Dermis microvascular lymphatic vessel endothelial cell (primary cell): ENCODE data around the gene ALS2CL. TPM values are rescaled to one million over a fixed set of nuclear protein-coding genes. Genes with fewer than 3 reads are reported as not detected.

Source experiments
- DNase-seq, 2 donors: peaks; one replicate each; pipeline versions ENCODE4 v3.0.0 to v3.0.0-alpha.2; 2010; ENCODE audit warnings: low read depth in 2 of 2
- total RNA-seq: library from RNA; depleted of rRNA; stranded (reverse); fragments of >200 nt; gene quantifications from 2 replicates; pipeline ENCODE4 v1.2.1, GENCODE V29; 2014

Gene ALS2CL
- total RNA-seq, 1 donor from 2014 or later: 5.4 TPM

DNA sequence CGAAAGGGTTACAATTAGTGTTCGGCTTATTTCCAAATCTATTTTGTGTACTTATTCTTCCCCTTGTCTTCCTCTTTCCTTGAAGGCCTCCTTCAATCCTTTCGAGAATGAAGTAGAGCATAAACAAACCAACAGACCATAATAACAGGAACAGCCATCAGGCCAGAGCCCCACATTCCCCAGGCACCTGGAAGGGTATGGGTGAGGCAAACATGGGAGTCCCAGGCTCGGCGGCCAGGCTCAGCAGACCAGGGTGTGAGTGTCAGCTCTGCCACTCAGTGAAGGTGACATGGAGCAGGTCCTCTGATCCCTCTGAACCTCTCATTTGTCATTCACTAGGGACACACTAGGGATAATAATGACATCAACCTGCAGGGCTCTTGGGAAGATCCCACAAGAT, 13.8 kb downstream of the ALS2CL start:
- no peak for DNase-seq

DNA sequence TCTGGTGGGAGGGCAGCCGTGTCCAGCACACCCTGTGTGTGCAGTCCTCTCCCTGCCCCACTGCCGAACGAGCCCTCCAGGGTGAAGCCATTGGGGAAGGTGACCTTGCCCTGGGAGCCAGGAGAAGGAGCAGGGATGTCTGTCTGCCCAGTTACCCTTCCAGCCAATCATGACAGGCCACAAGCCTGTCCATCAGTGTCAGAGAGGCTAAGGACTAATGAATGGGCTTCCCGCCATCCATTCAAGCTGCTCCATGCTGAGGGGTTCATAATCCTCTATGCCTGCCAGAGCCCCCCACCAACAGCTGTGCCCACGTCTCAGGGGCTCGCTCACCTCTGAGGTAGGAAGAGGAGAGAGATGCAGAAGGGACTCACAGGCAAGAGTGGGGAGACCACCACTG, 15.2 kb downstream of the ALS2CL start:
- DNase-seq: no peak

DNA sequence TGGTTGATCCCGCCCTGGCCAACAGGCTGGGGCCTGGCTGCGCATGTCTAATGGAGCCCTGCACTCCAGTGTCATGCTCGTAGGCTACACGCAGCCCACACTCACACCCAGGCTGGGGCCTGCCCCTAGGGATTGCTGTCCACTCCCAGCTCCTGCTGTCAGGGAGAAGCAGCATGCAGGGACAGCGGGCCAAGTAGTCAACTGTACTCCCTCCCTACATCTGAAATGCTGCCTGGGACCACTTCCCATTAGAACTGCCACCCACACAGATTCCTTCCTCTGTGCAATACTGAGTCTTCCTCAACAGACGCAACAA, 16.1 kb downstream of the ALS2CL start:
- DNase-seq: no peak

DNA sequence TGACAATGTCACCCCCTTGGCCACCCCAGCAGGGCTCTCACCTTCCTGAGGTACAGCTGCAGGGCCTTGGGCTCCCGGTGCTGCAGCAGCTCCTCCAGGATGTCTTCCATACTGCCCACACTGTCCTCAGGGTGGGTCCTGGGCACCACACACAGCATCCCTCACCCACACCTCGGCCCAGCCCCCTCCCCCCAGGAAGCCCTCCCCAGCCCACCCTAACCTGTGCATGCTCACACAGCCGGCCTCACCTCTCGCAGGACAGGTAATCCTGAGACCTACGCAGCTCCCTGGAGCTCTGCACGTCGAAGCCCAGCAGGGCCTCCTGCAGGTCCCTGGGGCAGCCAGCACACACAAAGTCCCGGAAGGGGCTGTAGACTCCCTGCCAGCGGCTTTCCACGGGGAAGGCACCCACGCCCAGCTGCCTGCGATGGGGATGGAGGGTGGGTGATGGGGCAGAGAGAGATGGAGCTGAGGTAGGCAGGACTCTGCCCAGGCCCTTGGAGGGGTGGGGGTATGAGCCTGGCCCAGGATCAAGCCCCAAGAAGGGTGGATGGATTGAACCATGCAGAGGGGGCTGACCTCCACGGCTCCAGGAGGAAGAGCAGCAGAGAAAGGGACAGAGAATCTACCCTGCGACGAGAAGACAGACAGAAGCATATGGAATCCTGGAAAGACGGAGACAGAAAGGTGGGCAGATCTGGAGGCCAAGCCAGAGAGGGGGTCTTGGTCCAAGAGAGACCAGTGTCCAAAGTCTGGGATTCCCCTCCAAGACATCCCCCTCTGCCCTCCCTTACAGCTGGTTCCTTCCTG, 16.7 kb downstream of the ALS2CL start:
- no peak for DNase-seq

DNA sequence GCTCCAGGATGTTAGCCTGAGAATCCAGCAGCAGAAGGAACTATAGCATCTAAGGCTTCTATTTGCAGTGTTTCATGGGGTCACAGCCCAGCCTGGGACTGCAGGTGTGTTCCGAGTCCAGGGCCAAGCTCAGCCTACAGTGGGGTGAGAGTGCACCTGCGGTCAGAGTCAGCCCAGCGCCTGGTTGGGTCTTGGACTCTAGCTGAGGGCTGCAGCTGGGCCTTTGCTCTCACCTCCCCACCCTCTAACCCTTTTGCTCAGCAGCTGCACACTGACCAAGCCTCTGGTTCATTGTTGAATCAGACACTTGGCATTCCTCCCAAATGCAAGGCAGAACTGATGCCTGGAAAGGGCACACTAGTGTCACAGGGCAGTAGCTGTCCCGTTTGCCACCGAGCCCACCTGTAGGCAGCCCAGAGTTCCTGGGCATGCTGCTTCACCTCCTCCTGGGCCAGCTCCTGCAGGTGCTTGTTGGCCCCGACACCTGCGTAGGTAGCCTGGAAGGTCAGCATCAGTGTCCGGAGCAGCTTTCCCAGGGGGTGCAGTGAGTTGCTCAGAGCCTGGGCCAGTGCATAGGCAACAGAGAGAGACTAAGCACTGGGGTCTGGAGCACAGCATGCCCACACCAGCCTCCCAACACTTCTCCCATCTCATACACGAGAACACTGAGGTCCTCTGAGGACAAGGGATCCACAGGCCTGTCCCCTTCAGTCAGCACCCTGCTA, 17.5 kb downstream of the ALS2CL start:
- DNase-seq: no peak

DNA sequence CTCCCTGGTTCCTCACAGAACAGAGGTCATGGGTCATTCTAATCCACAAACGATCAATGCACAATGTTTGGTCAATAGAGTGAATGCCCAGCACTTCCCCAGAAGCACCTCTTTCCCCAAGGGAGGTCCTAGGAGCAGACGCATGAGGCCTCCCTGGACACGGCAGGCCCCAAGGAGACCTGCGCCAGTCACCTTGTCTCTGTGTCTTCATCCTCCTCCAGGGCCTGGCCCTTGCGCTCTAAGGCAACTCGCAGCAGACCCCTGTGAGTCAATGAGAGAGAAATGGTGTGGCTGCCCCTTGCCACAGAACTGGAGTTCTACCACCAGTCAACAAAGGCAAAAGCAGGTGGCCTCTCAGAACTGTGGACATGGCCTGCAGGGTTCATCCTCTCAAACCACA, 18.1 kb downstream of the ALS2CL start:
- DNase-seq: no peak

DNA sequence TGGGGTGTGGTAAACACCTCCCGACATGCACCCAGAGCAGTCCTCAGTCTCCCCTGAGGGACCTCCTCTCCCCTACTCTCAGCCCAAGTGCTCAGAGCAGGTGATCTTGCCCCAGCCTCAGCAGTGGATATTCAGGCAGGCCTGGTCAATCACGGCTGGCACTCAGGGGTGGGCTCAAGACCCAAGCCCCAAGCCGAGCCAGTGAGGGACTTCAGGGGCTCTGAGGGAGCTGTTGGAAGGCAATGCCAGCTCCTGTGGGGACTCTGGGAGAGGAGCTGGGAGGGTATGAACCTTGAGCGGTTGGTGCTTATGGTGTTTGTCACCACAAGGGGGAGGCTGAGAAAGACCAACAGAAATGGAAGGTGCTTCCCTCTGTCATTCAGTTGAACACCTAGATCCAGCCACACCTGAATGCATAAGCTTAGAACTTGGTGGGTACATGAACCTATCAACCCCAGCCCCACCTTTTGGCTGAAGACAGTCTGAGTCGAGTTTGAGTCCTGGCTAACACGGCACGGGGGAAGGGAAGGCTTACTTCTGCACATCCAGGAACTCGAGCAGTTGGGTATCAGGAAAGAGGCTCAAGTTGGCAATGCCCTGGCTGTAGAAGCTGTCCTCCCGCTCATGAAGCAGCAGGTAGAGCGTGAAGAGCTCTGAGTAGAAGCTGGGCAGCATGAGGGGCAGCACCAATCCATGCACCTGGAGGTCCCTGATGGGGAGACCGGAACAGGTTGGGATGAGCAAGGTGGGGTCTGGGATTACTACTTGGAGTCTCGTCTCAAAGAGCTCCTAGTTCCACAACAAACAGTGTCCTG, 19.2 kb downstream of the ALS2CL start:
- no peak for DNase-seq

DNA sequence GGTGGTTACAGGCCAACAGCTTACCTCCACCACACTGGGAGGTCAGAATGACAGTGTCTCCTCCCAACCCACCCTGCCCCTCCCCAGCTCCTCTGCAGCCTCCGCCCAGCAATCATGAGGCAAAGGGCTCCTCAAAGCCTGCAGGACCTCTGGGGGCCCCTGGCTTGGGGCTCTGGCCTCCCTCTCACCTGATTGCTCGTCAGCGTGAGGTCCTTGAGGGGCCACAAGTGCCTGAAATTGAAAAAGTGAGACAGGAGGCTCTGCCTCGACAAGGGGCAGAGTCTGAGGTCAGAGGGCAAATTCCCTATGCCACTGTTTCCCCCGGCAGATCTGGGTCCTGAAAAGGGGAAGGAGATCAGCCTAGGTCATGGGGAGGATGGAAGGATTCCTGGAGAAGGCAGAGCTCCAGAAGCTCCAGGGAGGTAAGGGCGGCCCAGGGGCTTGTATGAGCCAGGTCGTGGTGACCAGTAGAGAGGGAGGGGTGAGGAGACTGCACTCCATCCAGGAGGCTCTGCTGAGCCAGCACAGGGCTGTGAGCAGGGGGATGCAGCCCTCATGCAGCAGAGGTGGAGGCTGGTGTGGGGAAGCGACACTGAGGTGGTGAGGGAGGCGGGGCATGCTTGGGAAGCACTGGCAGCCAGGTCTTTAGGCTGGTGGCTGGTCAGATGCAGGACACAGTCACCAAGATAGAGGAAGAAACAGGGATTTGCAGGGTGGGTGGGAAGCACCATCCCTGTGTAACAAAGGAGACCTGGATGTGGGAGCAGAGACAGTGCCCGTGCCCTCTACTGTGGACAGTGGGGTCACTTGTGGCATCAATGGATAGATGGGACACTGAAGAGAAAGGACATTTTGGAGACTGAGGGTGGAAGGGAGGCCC, 20.1 kb downstream of the ALS2CL start:
- no peak for DNase-seq

DNA sequence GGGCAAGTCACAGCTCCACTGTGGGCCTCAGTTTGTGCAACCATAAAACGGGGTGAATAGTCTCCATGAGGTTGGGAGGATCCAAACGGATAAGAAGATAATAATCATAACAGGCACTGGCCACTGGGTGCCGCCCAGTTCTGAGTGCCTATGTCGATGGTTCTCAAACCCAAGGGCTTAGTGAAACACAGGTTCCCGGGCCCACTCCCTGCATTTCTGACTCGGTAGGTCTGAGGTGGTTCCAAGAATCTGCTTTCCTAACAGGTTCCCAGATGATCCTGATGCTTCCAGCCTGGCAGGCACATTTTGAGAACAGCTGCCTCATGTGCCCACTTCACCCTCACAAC, 21.2 kb downstream of the ALS2CL start:
- no peak for DNase-seq

DNA sequence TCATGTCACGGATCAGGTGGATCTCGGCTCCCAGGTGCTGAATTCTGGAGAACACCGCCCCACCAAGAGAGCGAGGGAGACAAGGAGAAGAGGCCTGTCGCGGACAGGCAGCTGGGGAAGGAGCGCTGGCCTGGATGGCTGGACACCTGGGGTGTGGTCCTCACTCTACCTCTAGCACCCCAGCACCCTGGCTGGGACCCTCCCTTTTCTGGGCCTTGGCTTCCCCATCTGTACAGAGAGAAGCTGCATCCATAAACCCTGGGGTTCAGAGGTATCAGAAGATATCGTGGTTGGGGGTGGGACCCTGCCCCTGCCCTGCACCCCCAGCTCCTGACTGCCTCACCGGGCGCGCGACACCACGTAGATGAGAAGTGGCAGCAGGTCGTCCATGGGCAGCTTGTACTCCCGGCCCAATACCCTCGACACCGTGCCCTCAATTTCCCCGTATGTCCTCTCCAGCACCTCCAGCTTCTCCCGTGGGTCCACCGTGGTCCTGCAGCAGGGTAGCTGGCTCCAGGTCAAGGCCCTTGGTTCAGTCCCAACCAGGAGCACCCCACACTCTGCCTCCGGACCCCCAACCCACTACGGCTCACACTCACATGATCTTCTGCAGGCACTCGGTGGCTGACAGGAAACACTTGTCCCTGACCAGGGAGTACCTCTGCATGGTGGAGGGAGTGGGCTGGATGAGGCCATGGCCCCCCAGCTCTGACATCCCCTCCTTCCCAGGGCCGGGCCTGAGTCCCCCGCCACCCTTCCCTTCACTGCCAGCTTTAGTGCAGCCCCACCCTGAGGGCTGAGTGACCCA, 21.7 kb downstream of the ALS2CL start:
- DNase-seq: no peak

DNA sequence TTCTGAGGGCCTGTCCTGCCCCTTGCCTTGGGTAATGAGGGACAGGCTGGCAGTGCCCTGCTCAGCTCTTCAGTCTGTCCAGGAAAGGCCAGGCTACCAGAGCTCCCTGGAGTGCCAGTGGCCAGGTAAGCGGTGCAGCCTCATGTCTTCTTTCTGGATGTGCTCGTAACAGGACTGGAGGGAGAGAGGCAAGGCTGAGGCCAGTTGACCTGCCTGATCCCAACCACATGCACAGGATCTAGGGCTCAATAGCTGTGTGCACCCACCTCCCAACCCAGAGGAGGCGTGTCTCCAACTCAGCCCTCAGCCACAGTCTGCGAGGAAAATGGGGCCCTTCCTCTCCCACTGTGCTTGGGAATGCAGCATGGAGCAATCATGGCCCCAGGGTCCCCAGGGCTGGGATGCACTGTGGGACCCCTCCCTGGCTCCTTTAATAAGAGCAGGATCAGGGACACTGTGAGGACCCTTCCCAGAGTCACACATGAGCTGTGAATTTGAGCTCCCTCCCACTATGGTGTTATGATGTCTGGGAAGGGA, 22.5 kb downstream of the ALS2CL start:
- no peak for DNase-seq

DNA sequence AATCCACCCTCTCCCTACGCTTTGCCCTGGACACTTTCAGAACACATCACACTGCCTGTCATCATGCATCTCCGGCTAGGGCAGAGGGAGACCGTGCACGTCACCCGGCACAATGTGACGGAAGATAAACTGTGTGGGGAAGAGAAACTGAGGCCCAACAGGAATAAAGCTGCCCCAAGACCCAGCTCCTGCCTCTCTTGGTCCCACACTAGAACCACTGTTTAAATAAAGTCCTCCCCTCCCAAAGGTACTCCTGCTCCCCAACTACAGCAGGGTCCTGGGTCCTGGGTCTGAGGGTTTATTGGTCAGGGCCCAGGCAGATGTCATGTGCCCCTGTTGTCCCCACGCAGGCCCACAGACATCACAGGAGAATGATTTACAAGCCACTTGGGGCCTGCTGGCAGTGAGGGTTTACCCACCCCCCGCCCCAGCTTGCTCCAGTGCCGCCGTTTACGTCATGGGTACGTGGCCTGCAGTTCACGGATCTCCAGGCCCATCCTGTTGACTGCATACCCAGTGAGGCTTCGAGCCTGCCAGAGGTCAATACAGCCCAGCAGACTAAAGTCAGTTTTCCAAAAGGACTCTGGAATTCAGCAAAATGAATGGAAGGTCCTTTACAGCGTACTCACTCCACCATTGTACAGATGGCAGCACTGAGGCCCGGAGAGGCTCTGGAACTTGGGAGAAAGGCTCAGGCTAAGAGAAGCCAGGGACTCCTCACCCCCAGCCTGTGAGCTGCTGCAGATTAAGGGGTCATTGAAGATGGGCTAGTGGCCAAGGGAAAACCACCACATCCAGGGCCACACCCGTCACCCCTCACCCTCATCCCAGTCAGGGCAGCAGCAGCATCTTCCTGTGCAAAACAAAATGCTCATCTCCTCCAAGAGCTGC, 23.2 kb downstream of the ALS2CL start:
- DNase-seq: no peak

DNA sequence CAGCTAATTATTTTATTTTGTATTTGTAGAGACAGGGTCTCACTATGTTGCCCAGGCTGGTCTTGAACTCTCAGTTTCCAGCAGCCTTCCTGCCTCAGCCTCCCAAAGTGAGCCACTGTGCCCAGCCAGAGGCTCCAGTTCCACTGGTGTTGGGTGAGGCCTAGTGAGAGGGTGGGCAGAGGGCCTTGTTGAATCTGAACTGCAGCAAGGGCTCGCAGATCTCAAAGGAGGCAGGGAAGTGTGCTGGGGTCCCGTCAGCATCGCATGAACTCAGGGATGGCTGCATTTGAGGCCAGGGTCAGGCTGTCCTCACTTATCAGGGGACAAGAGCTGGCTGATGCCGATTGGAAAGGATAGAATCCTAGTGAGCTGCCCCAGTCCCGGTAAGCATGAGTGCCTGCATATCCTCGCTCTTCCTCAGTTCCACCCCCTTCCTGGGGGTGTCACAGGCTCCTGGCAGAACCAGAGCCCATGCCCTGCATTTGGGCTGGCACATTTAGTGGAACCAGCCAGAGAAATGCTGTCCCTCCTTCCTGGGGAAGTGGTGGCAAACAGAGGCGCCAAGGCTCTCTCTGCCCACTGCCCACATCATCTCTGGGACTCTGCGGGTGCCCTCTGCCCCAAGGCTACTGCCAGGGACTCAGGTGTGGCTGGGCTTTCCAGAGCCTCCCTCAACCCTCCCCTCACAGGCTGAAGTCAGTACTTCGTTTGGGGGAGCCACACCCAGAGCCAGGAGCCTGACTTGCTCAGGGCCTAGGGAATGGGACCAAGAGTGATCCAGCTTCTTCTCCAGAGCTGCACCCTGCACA, 24.1 kb downstream of the ALS2CL start:
- DNase-seq: no peak

DNA sequence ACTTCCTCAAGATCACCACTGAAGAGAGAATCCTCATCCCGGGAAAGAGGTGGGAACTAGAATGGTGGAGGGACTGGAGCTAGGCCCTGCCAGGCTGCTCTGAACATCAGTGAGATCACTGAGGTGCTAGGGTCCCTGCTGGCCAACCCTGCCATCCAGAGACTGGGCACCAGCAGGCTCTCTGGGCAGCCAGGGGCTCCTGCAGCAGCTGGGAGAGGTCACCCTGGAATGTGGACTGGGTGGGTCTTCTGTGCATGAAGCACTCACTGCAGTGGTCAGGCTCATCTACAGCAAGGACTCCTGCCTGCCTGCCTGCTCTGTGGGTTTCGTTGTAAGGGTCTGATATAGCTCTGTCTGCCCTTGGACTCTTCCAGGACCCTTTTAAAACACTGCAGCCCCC, 24.9 kb downstream of the ALS2CL start:
- DNase-seq: no peak

DNA sequence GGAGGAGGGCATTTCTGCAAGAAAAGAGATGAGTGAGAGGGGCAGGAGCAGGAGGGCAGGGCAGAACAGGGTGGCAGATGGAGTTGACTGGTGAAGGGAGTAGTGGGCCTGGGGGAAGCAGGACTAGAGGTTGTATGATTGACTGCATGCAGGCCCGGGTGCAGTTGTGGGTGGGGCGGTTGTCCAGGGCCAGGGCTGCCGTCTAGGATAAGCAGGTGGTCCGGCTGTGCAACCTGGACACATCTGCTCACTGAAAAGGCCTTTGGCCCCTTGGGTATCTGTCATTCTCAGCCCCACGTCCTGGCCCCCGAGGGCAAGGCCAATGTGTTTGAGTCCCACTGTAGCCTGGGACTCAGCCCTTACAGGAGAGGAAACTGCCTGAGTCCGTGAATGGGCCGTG, 25.4 kb downstream of the ALS2CL start:
- no peak for DNase-seq

DNA sequence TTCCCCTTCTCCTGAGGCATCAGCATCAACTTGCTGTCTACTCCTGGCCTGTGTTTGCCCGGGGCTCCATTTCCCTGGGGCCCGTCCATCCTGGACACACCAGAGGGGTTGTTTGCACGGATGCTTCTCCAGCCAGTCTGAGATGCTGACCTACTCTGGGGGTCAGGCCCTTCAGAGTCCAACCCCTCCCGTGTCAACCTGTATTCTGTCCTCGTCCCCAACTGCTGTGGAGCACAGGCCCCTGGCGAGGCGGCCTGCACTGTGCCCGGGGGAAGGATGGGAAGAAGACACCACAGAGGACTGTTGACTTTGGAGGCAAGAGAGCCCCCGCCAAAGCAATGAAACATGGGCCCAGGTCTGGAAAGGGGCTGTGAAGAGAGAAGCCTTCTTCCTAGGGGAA, 25.8 kb downstream of the ALS2CL start:
- DNase-seq: no peak

DNA sequence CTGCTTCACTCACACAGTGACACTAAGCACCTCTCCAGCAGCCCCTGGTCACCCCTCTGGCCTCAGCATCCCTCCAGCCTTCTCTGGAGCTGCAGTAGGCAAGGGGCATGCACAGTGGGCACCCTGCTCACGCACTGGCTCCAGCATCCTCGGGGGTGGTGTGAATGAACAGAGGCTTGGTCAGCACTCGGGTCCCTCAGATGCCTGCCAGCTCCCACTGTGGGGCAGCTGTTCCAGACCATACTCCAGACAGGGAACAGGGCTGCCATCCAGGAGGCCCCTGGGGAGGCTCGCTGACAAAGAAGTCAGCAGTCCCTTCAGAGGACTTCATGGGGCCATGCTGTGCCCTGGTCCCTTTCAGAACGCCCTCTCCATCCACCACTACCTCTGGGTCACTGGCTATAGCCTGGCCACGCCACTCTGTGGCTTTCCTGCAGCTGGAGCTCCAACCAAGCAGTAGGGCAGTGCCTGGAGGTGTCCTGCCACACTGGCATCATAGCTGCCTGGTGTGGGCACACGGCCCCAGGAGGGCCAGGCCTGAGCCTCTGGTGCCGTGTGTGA, 26.3 kb downstream of the ALS2CL start:
- DNase-seq: no peak

DNA sequence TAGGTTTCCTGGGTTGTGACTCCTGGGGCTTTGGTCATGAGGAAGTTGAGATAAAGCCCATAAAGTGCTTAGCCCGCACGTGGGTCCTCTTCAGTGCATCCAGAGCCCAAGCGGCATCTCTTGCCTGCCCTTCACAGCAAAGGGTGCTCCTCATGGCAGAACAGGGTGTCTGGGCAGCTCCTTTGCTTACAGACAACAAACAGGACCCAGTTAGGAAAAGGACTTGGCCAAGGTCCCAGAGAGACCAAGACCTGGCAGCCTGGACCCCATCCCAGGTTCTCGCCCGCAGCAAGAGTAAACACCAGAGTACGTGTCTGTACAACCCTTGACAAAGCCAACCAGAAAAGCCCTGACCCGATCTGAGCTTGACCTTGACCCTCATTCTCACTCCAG, 27.0 kb downstream of the ALS2CL start:
- no peak for DNase-seq
